Left forelimb (tissue), 1 donor: ENCODE results near the gene PCARE.
"Not testable (repeated sequence)": the region's sequence is repeated elsewhere in the genome, so short reads cannot be mapped to it uniquely, and the experiment has no call there.

ENCODE experiments used
- DNase-seq: peaks from one replicate; pipeline ENCODE4 v3.0.0-alpha.2; 2018; ENCODE audit warnings: low spot score

Gene PCARE

DNA sequence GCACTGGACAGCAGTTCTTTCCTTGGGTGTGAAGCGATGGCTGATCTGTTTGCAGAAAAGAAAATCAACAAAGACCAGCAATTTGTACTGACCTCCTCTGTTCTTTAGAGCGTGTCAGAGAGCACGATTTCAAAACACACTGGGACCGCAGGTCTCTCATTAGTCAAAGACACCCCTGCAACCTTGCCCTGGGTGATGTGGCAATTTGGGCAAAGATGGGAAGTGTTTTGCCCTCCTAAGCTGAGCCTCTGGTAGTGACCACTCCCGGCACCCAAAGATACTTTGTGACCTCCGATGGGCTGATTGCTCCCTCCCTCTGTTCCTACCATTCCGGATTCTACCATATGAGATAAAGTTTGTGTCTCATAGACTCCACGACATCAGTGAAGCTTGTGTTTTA, 22.6 kb upstream of the PCARE start:
- no peak for DNase-seq

DNA sequence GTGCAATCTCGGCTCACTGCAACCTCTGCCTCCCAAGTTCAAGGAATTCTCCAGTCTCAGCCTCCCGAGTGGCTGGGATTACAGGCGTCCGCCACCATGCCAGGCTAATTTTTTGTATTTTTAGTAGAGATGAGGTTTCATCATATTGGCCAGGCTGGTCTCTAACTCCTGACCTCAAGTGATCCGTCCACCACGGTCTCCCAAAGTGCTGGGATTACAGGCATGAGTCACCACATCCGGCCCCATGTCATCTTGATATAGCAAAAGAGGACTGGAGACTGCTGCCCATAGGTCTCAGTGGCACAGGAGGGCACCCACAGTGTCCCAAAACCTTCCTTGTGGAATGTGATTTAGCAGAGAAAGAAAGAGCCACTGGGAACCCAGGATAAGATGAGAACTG, 16.0 kb upstream of the PCARE start:
- DNase-seq, result not testable (repeated sequence)

DNA sequence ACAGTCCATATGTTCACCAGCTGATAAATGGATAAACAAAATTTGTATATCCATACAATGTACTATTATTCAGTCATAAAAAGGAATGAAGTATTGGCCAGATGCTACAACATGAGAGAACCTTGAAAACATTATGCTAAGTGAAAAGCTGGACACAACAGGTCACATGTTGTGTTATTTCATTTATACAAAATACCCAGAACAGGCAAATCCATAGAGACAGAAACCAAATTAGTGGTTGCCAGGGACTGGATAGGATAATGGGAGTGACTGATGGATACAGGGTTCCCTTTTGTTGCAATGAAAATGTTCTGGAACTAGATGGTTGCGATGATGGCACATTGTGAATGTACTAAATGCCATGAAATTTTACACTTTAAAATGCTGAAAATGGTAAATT, 10.2 kb upstream of the PCARE start:
- no peak for DNase-seq

DNA sequence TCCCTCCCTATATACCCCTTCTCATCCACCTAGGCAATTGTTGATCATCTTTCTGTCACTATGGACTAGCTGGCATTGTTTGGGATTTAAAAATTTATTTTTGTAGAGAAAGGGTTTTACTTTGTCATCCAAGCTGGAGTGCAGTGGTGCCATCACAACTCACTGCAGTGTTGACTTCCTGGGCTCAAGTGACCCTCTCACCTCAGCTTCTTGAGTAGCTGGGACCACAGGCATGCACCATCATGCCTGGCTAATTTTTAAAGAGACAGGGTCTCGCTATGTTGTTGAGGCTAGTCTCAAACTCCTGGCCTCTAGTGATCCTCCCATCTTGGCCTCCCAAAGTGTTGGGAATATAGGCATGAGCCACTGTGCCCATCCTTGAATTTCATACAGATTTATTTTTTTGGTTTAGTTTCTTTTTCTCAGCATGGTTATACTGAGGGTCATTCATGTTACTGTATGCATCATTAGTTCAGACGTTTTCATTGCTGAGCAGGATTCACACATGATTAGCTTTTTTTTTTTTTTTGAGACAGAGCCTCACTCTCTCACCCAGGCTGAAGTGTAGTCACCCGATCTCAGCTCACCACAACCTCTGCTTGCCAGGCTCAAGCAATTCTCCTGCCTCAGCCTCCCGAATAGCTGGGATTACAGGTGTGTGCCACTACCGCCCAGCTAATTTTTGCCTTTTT, 8.6 kb upstream of the PCARE start:
- DNase-seq, result no peak

DNA sequence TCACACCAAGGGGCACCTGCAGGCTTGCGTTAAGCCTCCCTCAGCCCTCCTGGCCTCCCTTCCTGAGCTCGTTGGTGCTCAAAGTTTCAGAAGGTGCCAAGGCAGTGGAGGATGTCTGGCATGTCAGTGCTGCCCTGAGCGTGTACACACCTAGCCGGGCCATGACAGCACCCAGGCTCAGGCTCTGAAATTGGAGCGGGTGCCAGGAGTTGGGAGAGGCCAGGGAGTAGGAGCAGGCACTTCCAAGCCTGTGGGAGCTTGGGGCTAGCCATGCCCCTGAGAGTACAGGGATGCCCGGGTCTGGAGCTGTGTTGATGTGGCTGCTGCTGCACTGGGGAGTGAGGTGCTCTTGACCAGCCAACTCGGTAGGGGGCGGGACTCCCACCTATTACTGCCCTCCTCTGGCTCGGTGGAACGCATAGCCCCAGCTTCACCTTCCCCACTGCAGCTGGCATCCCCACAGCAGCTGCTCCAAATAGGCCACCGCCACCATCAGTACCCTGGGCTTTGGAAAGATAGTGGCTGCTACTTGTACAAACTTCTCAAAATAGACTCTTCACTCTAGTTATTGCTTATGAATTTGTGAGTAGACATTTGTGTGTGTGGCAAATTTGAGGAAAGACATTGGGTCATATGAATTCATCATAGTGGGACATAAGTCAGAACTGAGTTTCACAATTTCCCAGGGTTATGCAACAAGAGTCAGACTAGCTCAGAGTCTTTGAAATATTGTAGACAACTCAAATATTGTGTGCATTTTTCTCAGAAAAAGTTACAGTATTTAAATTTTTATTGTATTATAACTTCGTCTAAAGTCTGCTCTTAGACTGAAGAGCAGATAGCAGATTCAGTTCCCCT, 6.8 kb upstream of the PCARE start:
- DNase-seq, result no peak

- no peak for DNase-seq
Observed at GRCh38 chr2:29079887-29080286, 5.6 kb upstream of the PCARE start.

DNA sequence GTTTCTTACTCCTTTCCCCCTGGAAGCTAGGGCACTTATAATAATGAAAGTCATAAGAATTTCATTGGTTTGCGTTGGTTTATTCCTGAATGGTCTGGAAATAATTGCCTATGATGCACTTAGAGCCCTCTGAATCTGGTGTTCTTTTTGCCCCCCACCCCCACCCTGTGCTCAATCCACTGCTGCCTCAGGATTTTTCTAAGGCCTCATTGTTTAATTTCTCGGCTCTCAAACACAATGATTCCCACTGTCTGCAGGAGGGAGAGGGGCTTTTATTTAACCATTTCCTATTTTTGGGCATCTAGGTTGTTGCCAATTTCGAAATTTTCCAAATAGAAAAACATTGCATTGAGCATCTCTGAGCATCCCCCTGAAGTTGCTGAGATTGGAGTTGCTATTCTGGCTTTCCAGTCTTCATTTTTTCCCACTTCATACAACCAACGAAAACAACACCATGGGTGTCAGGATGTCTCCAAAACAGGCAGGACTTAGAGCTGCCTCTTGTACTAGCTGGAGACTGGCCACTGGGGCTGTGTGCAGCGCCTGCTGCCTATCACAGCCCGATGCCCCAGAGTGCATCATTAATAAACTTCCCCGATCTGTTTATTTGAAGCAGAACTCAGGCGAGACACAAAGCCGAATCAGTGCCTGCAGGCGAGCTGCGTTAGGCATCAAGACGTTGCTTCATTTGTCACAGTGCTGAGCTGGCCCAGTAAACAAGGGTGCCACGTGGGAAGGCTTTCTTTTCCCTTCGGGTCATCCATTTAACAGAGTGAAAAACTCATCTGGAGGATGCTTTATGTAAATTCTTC, 1.8 kb upstream of the PCARE start:
- no peak for DNase-seq

DNA sequence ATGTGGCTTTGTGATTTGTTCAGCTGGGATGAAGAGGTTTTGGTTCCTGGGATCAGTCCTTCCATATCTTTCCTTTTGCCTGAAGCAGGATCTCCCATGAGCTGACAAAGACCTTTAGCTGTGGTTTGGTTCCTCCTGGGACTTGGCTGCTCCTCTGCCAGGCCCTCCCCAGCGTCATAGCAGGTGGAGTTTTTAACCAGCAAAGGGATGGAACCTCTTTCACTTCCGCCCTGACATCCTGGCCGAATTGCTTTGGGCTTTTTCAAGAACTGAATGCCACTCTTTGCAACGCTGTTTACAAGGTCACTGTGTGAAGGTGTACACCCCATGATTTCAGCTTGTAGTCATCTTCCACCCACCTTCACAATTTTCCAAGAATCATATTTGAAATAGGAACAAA, 390 bp downstream of the PCARE start:
- no peak for DNase-seq

DNA sequence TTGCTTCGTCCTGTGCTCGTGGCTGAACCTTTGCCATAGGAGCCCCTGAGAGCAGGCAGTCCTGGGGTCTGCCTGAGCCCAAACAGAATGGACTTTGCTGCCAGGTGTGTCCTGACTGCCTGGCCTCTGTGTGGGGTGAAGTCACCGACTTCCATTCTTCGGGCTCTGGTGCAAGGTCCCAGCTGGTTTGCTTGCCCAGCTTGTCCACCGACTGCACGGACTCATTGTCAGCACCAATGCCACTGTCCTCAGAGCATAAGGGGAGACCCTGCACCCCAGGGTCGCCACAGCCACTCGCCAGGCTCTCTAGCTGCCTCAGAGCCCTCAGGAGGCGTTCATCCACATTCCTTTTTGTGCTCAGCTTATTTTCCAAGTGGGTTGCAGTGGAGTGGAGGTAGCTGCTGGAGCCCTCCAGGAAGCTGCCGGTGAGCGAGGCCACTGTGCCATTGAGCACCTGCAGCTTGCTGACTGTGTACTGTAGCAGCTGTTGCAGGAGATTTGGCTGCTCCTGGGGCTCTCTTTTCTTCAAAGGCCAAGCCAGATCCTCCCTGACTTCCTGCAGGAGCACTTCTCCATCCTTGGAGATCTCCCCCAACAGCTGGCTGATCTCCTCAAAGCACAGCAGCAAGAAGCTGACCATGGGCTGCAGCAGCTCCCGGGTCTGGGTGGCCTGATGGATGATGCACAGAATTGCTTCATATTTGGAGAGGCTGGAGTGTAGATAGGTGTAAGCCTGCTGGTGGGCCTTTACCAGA, 1.2 kb downstream of the PCARE start:
- no peak for DNase-seq

DNA sequence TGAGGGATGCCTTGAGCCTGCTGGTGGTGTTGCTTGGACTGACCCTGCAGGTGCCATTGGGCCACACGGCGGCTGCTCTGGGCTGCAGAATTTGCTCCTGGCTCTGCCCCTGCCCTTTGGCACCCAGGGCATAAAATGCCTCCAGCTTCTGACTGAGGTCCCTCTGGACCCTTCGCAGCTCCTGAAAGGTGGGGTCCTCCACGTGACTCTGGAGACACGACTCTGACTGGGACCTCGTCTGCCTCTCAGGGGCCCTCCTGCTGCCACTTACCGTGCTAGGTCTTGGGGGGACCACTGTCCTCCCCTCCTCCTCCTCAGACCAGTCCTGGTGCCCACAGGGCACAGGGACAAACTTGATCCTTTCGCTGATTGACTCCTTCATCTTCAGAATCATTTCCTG, 2.1 kb downstream of the PCARE start:
- DNase-seq, result no peak

DNA sequence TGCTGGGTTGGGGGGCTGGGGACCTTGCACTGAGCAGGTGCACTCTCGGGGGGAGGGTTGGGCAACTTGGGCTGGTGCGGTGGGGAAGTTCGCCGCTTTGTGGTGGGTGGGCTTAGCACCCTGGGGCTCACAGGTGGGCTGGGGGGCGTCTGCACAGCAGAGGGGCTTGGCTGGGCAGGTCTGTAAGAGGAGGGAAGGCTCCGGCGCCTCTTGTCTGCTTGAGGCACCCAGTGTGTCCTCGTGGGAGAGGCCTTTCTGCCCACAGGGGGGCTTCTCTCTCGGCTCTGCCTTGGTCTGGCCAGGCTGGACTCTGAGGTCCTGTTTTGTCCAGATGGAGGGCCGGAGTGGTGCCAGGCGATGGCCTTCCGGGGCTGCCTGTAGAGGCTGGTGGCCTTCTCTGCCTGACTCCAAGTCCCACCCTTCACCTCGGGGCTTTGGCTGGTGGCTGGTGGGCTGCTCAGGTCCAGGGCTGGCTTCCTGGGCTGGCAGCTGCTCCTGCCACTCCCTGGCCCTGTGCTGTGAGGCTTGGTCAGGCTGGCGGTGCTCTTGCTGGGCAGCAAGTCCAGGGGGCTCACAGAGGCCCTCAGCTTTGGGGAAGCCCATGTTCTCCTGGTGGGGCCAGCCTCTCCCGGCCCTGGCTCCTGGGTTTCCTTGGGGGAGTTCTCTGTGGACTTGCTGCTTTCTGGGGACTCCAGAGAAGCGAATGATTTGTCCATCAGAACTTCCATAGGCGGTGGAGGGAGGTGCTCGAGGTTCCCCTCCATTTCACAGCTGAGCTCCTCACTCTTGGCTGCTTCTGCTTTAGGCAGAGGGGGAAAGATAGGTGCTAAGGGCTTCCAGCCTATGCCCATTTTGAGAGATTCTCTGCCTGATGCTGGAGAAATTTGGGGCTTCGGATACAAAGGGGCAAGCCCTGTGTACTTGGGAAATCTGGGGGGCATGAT, 3.0 kb downstream of the PCARE start:
- no peak for DNase-seq

DNA sequence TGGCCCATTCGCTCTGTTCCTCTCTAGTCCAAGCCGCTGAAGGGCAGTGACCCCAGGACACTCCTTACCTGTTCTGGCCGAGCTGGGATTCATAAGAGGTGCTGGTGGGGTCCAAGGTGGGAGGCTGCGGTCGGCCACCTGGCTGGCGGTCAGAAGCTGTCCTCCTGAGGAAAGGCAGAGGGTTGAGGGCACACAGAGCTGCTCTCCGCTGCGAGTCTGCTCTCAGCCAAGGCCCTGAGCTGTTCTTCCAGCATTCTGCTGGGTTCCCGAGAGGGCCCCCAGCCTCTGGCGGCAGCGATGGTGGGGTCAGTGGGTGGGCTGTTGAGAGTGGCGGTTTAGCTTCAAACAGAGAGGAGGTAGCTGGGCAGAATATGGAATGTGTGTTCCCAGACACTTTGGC, 3.8 kb downstream of the PCARE start:
- DNase-seq, result no peak

GRCh38 chr2:29068513-29068912, 5.8 kb downstream of the PCARE start:
- no peak for DNase-seq

- no peak for DNase-seq
Observed at GRCh38 chr2:29066997-29067605, 7.2 kb downstream of the PCARE start.

DNA sequence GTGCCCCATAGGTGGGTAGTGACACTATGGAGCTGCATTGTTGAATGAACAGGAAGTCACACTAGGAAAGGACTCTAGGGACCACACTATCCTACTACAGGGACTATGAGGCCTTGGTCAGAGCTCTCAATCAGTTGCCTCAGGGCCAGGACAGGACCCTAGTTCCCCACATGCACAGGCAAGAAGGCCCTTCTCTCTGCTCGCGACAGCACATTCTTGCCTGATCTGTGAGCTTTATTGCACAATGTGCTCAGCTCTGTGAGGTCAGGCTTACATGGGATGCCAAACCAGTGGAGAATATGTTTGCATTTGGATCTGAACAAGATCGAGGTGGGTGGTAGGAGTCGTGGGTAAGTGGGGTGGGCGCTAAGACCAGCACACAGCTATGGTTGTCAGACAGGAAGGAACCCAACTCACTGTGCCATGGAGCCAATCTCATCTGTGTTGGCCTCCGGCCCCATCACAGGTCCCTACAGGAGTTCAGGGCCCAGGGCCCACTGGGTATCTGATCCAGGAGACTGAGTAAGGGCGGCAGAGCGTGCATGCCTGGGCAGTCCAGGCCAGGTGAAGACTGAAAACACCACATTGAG, 8.0 kb downstream of the PCARE start:
- no peak for DNase-seq

GRCh38 chr2:29065068-29065811, 9.1 kb downstream of the PCARE start:
- DNase-seq, result no peak

- DNase-seq, result no peak
Observed at GRCh38 chr2:29064746-29065067, 9.6 kb downstream of the PCARE start.

- no peak for DNase-seq
Observed at GRCh38 chr2:29064346-29064715, 10.0 kb downstream of the PCARE start.

DNA sequence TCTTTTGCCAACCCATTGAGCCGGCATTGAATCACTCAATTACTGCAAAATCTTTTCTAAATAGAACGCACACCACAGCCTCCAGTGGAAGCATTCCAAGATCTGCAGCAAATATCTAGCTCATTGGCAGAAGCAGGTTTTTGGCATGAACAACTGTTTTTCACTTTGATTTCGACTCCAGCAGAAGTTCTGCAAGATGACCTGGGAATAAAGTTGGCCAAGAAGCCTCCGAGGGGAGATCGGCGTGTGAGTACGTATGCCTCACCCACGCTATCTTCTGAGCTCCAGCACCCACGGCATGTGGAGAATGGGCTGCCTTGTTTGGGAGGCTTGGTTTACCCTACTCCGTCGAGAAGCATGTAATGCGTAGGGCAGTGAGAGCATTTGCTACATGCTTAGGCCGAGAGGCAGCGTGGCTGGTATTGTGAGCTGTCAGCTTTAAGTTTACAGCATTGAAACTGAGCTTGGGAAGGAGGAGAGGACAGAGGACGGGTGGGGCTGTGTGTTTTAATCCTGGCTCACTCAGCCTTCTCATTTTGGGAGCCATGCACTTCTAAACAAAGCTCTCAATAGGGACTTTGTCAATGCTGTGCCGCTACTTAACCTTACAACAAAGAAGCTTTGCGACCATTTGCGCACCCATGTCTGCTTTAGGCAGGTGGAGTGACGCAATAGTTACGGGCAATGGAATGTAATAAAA, 10.5 kb downstream of the PCARE start:
- peak; percentile 76 for DNase-seq
